WI38 (cell line): ENCODE data around the gene PKP2.
"Not testable (repeated sequence)": the region's sequence is repeated elsewhere in the genome, so short reads cannot be mapped to it uniquely, and the experiment has no call there.

ENCODE experiments used
- H3K4me3 ChIP-seq: 2 replicates; pipeline ENCODE4 v1.5.1; 2011; ENCODE audit warnings: low read depth, mild to moderate bottlenecking, control low read depth, low read length
- TF ChIP-seq, protein P1 (sequence below): IDR thresholded peaks from 2 replicates; pipeline ENCODE4 v1.5.1; 2012; ENCODE audit warnings: low read depth, mild to moderate bottlenecking, control low read depth, low read length

Gene PKP2

DNA sequence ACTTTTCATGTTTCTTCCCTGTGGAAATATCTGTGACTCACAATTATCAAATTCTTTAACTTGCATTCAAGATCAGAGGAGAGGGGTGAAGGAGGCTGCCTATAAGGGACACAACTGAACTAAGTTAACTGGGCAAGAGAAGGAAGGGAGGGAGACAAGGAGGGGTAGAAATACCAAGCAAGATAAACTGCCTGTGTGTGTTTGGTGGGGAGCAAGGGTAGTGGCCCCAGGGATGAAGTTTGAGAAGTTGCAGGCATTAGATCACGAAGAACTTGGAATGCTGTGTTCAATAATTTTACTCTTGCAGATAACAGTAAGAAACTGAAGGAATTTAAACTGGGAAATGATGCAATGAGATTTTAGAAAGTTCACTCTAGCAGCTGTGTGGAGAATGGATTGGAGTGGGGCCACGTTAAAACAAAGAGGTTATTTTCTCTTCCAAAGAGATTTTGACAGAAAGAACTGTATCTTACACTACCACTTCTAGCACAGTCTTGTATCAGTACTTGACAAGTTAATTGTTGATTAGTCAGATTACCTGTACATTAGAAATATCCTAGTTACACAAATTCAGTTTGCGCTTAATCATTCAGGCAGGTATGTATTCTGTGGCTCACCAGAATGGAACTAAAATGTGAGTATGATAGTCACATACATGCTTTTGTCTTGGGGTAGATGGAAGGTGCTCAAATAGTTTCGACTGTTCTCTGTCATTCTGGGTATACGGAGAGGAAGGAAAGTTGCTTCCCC, 7.4 kb downstream of the PKP2 start:
- H3K4me3 ChIP-seq = no peak overlapping the region
- TF ChIP-seq, protein P1, sequence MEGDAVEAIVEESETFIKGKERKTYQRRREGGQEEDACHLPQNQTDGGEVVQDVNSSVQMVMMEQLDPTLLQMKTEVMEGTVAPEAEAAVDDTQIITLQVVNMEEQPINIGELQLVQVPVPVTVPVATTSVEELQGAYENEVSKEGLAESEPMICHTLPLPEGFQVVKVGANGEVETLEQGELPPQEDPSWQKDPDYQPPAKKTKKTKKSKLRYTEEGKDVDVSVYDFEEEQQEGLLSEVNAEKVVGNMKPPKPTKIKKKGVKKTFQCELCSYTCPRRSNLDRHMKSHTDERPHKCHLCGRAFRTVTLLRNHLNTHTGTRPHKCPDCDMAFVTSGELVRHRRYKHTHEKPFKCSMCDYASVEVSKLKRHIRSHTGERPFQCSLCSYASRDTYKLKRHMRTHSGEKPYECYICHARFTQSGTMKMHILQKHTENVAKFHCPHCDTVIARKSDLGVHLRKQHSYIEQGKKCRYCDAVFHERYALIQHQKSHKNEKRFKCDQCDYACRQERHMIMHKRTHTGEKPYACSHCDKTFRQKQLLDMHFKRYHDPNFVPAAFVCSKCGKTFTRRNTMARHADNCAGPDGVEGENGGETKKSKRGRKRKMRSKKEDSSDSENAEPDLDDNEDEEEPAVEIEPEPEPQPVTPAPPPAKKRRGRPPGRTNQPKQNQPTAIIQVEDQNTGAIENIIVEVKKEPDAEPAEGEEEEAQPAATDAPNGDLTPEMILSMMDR = no peak

- TF ChIP-seq, protein P1 = no peak
- H3K4me3 ChIP-seq = no peak overlapping the region
These were observed 9.5 kb downstream of the PKP2 start for GRCh38 chr12:32887058-32887457.

DNA sequence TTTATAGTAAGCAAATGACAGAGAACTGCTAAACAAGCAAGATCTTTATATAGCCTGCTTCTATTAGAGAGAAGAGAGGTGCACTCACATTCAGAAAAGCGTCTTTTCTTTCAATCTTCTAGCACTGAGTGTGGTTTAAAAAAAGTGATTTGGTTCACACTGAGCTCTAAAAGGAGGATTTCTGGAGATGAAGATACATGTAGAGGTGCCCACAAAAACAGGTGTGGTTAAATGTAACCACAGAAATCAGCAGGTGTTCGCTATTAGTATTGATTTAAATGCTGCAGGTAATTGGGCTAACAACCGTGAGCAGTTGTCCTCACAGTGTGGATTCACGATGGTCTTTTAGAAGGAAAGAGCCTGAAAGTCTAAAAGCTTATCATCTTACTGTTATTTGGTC, 10.7 kb downstream of the PKP2 start:
- H3K4me3 ChIP-seq = no peak overlapping the region
- TF ChIP-seq, protein P1 = no peak

- TF ChIP-seq, protein P1 = no peak
- no peak overlapping the region for H3K4me3 ChIP-seq
These were observed 11.6 kb downstream of the PKP2 start for GRCh38 chr12:32884962-32885361.

DNA sequence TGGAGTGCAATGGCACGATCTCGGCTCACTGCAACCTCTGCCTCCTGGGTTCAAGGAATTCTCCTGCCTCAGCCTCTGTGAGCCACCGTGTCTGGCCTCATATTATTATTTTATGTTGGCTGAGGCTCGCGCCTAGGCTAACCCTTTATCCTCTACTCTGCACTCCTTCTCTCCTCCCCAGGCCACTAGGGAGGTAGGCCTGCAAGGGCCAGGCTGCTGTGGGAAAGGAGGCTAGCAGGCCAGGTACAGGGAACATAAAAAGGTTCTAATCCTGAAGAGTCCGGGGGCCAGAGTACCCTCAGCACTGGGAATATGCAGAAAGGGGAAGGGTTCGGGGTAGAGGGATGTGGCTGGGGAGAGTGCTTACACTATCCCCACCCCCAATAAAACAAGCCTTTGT, 14.9 kb downstream of the PKP2 start:
- H3K4me3 ChIP-seq = no peak overlapping the region
- TF ChIP-seq, protein P1 = no peak

DNA sequence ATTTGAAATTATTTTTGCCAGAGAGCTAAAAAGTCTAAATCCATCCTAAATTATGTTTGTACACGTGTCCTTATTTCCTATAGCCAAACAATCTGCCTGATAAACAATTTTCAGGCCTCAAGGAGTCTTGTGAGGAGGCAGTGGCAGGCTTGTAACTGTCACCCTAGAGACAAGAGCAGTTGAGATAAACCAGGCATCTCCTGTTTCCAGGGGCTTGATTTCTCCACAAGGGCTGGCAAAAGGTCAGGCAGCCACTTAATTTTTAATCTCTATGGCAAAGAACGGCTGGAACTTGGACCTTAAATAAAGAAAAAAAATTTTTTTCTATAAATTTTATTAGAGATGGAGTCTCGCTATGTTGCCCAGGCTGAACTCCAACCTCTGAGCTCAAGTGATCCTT, 15.5 kb downstream of the PKP2 start:
- TF ChIP-seq, protein P1 = no peak

DNA sequence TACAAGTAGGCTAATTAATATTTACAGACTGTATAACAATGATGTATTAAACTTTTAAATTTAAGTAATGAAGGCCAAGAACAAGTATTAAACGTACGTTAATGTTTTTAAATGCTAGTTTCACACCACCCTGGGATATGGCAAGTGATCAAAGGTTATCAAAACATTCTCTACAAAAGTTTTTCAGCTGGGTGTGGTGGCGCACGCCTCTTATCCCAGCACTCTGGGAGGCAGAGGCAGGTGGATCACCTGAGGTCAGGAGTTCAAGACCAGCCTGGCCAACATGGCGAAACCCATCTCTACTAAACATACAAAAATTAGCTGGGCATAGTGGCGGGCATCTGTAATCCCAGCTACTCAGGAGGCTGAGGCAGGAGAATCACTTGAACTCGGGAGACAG, 17.5 kb downstream of the PKP2 start:
- H3K4me3 ChIP-seq = not testable (repeated sequence)

More for the DNA sequence above, 15.5 kb downstream of the PKP2 start:
- H3K4me3 ChIP-seq = no peak overlapping the region
